Vagina (tissue), 2 donors: Measurements from ENCODE around the gene ELF4.

Experiments used
- CTCF ChIP-seq, 3 experiments: fragments of 450-650 bp in 2 of 3; fragments of 200-600 bp in 1 of 3; sonication (generic) in 1 of 3; IDR thresholded peaks; one replicate each; pipeline ENCODE4 v1.5.1; 2017 to 2019; ENCODE audit warnings: antibody characterized with exemption in 3 of 3, mild to moderate bottlenecking in 2 of 3, moderate library complexity in 2 of 3
- POLR2AphosphoS5 ChIP-seq, 2 donors: sonication (generic); formaldehyde crosslinking; IDR thresholded peaks; one replicate each; pipeline ENCODE4 v1.9.0; 2017; ENCODE audit warnings: antibody characterized with exemption in 2 of 2, mild to moderate bottlenecking in 2 of 2, low read depth in 1 of 2; ENCODE audit not compliant: insufficient read depth in 1 of 2

GRCh38 chrX:130117166-130117565 lies 6.9 kb upstream of the ELF4 start:
- TF ChIP-seq CTCF (IDR thresholded peaks at IDR 0.05), result no peak
- no peak for TF ChIP-seq POLR2AphosphoS5 (IDR thresholded peaks at IDR 0.05; ENCODE audit: insufficient read depth in 1 of 2, low read depth in 1 of 2)
